ENCODE measurements around the gene ATXN2. TPM values are rescaled to one million over a fixed set of nuclear protein-coding genes. Genes with fewer than 3 reads are reported as not detected.

Gene ATXN2
- total RNA-seq, 1 donor from 2014 or later: 14.2 TPM

DNA sequence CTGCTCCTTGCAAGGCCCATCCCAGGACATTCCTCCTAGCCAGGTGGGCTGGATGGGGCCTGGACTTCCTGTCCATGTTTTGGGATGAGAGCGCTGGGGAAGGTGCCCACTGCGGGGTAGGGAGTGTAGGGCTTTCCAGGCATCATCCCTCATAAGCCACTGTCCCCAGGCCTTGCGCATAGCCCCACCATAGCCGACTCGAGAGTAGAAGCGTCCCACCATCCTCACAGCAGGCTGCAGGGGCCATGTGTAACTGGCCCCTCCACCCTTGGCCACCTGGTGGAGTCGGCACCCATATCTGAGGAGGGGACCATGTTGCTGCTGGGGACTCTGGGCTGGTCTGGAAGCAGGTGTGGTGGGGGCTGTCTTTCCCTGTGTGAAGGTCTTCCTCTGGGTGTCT lies 162.8 kb downstream of the ATXN2 start:
- DNase-seq (ENCODE audit: low read depth): no peak
- TF ChIP-seq, protein P1, sequence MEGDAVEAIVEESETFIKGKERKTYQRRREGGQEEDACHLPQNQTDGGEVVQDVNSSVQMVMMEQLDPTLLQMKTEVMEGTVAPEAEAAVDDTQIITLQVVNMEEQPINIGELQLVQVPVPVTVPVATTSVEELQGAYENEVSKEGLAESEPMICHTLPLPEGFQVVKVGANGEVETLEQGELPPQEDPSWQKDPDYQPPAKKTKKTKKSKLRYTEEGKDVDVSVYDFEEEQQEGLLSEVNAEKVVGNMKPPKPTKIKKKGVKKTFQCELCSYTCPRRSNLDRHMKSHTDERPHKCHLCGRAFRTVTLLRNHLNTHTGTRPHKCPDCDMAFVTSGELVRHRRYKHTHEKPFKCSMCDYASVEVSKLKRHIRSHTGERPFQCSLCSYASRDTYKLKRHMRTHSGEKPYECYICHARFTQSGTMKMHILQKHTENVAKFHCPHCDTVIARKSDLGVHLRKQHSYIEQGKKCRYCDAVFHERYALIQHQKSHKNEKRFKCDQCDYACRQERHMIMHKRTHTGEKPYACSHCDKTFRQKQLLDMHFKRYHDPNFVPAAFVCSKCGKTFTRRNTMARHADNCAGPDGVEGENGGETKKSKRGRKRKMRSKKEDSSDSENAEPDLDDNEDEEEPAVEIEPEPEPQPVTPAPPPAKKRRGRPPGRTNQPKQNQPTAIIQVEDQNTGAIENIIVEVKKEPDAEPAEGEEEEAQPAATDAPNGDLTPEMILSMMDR (conservative IDR thresholded peaks at IDR 0.05; ENCODE audit: low read depth, low read length): no peak
- H3K4me3 ChIP-seq (ENCODE audit: low read depth, low read length): no peak overlapping the region

DNA sequence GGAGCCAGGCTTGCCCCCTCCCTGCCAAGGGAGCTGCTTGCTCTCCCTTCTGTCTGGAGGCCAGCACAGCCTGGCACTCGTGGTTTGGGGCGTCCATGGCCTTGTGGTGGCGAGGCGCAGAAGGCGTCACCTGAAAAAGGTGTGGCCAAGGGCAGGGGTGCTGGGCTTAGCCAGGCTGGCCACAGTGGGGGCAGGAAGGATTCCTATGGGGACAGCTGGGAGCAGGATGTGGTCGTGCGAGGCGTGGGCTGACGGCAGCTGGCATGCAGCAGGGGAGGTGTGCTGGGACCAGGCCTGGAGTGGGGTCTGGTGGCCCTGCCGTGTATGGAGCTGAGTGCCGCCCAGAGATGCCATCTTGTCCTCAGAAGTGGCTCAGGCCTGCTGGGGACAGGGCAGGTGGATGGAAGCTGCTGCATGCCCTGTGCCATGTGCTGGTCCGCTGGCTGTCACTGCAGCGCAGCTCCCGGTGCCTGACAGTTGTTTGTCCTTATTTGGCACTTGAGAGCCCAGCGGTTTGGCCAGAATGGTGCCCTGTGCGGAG lies 163.4 kb downstream of the ATXN2 start:
- TF ChIP-seq, protein P1 (conservative IDR thresholded peaks at IDR 0.05; ENCODE audit: low read depth, low read length): no peak
- no peak for DNase-seq (ENCODE audit: low read depth)
- H3K4me3 ChIP-seq (ENCODE audit: low read depth, low read length): no peak overlapping the region

DNA sequence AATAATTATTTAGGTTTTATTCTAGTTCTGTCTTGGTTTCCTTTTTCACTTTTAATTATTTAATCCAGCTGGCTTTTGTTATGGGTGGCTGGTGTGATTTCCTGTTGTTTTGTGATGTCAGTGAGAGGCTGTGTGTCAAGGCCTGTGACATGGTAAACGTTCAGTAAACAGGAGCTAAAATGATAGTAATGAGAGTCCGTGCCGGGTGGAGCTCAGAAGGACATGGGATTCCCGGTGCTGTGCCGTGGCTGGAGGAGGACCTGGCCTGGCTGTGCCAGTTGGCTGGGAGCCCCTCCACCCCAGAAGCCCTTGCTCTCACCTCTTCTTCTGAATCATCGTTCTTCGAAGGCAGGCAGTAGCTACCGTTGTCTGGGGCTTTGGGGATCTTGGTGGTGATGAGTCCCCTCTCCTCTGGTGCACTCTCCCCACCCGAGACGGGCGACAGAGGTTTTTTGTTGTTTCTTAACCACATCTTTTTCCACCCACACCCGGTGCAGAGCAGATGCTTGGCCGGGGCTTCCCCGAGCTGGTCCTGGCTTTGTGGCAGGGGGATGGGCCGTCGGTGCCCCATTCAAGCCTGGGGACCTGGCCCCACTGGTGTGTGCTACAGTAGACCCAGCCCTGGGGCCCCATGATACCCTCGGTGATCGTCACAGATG lies 164.3 kb downstream of the ATXN2 start:
- H3K4me3 ChIP-seq (ENCODE audit: low read depth, low read length): no peak overlapping the region
- no peak for DNase-seq (ENCODE audit: low read depth)
- TF ChIP-seq, protein P1 (conservative IDR thresholded peaks at IDR 0.05; ENCODE audit: low read depth, low read length): no peak

DNA sequence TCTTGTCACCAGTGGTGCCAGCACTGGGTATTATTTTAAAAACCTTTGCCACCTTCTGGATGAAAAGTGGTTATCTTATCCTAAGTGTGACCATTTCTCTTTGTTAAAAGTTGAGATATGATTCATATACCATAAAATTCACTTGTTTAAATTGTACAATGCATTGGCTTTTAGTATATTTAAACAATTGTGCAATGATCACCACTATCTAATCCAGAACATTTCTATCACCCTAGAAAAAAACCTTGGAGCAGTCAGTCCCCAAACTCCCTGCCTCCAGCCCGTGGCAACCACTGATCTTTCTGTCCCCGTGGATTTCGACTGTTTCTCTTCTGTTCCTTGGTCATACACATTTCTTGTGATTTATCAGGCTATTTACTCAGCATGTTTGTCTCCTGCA lies 165.1 kb downstream of the ATXN2 start:
- DNase-seq (ENCODE audit: low read depth): no peak
- H3K4me3 ChIP-seq (ENCODE audit: low read depth, low read length): no peak overlapping the region
- TF ChIP-seq, protein P1 (conservative IDR thresholded peaks at IDR 0.05; ENCODE audit: low read depth, low read length): no peak

DNA sequence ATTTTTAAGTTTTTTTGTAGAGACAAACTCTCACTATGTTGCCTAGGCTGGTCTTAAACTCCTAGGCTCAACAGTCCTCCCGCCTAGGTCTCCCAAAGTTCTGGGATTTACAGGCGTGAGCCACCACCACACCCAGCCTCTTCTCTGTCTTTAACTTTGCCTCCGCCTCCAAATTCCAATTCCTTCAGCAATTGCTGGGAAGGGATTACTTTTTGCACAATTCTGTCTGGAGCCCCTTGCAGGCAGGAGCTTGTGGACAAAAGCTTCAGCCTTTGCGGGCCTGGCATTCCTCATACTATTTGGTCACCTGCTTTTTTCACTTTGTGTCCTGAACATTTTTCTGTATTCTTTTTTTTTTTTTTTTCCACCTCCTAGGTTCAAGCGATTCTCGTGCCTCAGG lies 167.3 kb downstream of the ATXN2 start:
- DNase-seq (ENCODE audit: low read depth): no peak
- no peak overlapping the region for H3K4me3 ChIP-seq (ENCODE audit: low read depth, low read length)
- TF ChIP-seq, protein P1 (conservative IDR thresholded peaks at IDR 0.05; ENCODE audit: low read depth, low read length): no peak

DNA sequence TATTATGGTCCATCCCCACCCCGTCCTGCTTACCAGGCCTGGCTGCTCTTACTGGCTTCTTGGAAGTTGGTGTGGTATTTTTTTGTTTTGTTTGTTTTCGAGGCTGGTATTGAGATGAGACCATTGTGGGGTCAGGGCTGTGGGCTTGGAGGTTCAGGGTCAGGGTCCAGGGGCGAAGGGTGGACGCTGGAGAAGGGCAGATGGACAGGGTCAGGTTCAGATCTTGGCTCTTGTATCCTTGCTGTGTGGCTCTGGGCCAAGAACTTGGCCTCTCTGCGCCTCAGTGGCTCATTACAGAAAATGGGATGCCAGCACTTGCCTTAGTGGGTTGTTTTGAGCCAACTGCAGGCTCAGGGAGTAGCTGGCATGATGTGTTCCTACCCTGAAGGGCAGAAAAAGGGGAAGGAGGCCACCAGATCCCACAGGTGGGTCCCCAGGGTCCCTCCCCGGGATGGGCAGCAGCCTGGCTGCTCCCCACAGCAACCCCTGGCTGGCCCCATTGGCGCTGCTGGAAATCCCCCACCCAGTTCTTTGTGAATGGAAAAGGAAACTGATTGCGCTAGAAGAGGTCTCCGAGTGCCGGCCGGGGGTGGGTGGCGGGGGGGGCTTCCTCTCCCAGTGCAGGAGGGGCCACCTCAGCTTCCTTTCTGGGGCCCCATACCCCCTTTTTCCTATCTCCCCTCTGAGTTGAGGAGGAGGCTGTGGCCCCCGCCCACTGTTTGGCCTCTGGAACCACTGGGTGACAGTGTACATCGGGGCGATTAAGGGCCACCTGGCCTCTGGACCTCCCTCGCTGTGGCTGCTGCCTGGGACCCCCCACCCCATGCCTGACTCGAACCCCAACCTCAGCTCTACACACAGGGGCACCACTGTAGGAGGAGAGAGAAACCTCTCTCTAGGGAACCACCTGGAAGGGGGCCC lies 168.4 kb downstream of the ATXN2 start:
- no peak for DNase-seq (ENCODE audit: low read depth)
- TF ChIP-seq, protein P1 (conservative IDR thresholded peaks at IDR 0.05; ENCODE audit: low read depth, low read length): no peak
- H3K4me3 ChIP-seq (ENCODE audit: low read depth, low read length): no peak overlapping the region

All from epithelial cell of proximal tubule (primary cell).